B cell (primary cell): ENCODE data around the gene GOLGA1. TPM values are rescaled to one million over a fixed set of nuclear protein-coding genes. Genes with fewer than 3 reads are reported as not detected.

Experiments used
- ATAC-seq: fragments of 200-7000 bp; cut with Tn5 transposase; one replicate; pipeline ENCODE4 v1.10.0; 2021; ENCODE audit warnings: low read depth, mild to moderate bottlenecking, moderate number of reproducible peaks, moderate library complexity
- CTCF ChIA-PET: fragments of 350-600 bp; sonication (Branson Sonifier 250); formaldehyde crosslinking; loops from one replicate; lab custom pipeline; 2021; ENCODE audit warnings: antibody characterized with exemption, inconsistent platforms; lab: Charles Lee
- POLR2A ChIA-PET: fragments of 350-600 bp; sonication (Branson Sonifier 250); formaldehyde crosslinking; loops from one replicate; lab custom pipeline; 2021; ENCODE audit warnings: antibody characterized with exemption; lab: Charles Lee
- DNase-seq: peaks from one replicate; pipeline ENCODE4 v3.0.0; 2013
- H2AFZ ChIP-seq: 2 replicates; pipeline ENCODE4 v1.6.1; 2012; ENCODE audit warnings: mild to moderate bottlenecking, low read depth, low read length; ENCODE audit not compliant: insufficient read depth, poor library complexity, severe bottlenecking
- H3K27ac ChIP-seq, 2 donors: 1 replicate in 1 of 2; 2 replicates in 1 of 2; pipeline ENCODE4 v1.5.1; 2012 to 2013; ENCODE audit warnings: low read length in 2 of 2, mild to moderate bottlenecking in 2 of 2, moderate library complexity in 1 of 2
- H3K27me3 ChIP-seq, 4 experiments: fragments of 200-600 bp in 1 of 4; sonication (generic) in 1 of 4; replicated peaks in 1 of 4; 1 replicate in 2 of 4; 2 replicates in 2 of 4; pipeline versions ENCODE4 v1.6.1 to v1.7.0; 2013 to 2016; ENCODE audit warnings: low read length in 3 of 4, mild to moderate bottlenecking in 2 of 4, mixed read lengths in 1 of 4, moderate library complexity in 1 of 4; ENCODE audit not compliant: insufficient read depth in 4 of 4, control insufficient read depth in 3 of 4; ENCODE audit errors: control extremely low read depth in 1 of 4
- H3K36me3 ChIP-seq, 2 experiments: replicated peaks in 1 of 2; 1 replicate in 1 of 2; 2 replicates in 1 of 2; pipeline versions ENCODE4 v1.6.1 to v1.7.1; 2013; ENCODE audit warnings: low read length in 1 of 2; ENCODE audit not compliant: insufficient read depth in 2 of 2, control insufficient read depth in 1 of 2; ENCODE audit errors: control extremely low read depth in 1 of 2, extremely low read depth in 1 of 2
- H3K4me1 ChIP-seq, 2 donors: fragments of 200-600 bp in 1 of 2; sonication (generic) in 1 of 2; 1 replicate in 1 of 2; 2 replicates in 1 of 2; pipeline versions ENCODE4 v1.5.1 to v1.6.1; 2013 to 2017; ENCODE audit warnings: low read length in 2 of 2; ENCODE audit not compliant: control insufficient read depth in 2 of 2, insufficient read depth in 2 of 2
- H3K4me2 ChIP-seq: replicated peaks from 2 replicates; pipeline ENCODE3; 2012; ENCODE audit warnings: mild to moderate bottlenecking, low read depth, low read length; ENCODE audit not compliant: poor library complexity, severe bottlenecking
- H3K4me3 ChIP-seq, 5 experiments: fragments of 200-600 bp in 1 of 5; sonication (generic) in 1 of 5; 1 replicate in 3 of 5; 2 replicates in 2 of 5; pipeline versions ENCODE4 v1.5.1 to v1.7.0; 2011 to 2016; ENCODE audit warnings: low read length in 4 of 5, mild to moderate bottlenecking in 4 of 5, low read depth in 2 of 5, control low read depth in 1 of 5, moderate library complexity in 1 of 5; ENCODE audit not compliant: insufficient read depth in 1 of 5; ENCODE audit errors: control extremely low read depth in 1 of 5, extremely low read depth in 1 of 5
- H3K79me2 ChIP-seq: fragments of 200-600 bp; sonication (generic); one replicate; pipeline ENCODE4 v1.6.0; 2016; ENCODE audit warnings: low read length; ENCODE audit not compliant: control insufficient read depth, insufficient read depth
- H3K9ac ChIP-seq: fragments of 200-600 bp; sonication (generic); 2 replicates; pipeline ENCODE4 v1.6.1; 2017; ENCODE audit warnings: mild to moderate bottlenecking, low read length, moderate library complexity
- H3K9me3 ChIP-seq, 3 donors: one replicate each; pipeline versions ENCODE4 v1.6.1 to v1.7.1; 2013; ENCODE audit warnings: low read length in 2 of 3; ENCODE audit not compliant: control insufficient read depth in 2 of 3, insufficient read depth in 1 of 3; ENCODE audit errors: control extremely low read depth in 1 of 3
- H4K20me1 ChIP-seq: 2 replicates; pipeline ENCODE4 v1.6.0; 2012; ENCODE audit warnings: mild to moderate bottlenecking, low read length; ENCODE audit not compliant: insufficient read depth, control insufficient read depth, poor library complexity, severe bottlenecking
- H3K27ac Mint-ChIP-seq: one replicate; pipeline ENCODE4 v1.8.0; 2021; ENCODE audit warnings: mixed read lengths
- H3K27me3 Mint-ChIP-seq: one replicate; pipeline ENCODE4 v1.8.0; 2021; ENCODE audit warnings: mixed read lengths
- H3K4me1 Mint-ChIP-seq: one replicate; pipeline ENCODE4 v1.8.0; 2021; ENCODE audit warnings: mixed read lengths
- H3K4me3 Mint-ChIP-seq: one replicate; pipeline ENCODE4 v1.8.0; 2021; ENCODE audit warnings: mixed read lengths
- H3K9me3 Mint-ChIP-seq: one replicate; pipeline ENCODE4 v1.8.0; 2022; ENCODE audit warnings: mixed read lengths; ENCODE audit not compliant: insufficient read depth
- CTCF ChIP-seq: fragments of 200-600 bp; IDR thresholded peaks from one replicate; pipeline ENCODE4 v1.8.0; 2022; ENCODE audit warnings: antibody characterized with exemption, mild to moderate bottlenecking
- EZH2 ChIP-seq: IDR thresholded peaks from 2 replicates; pipeline ENCODE4 v1.6.1; 2012; ENCODE audit warnings: borderline replicate concordance, low read depth, mild to moderate bottlenecking, moderate library complexity, low read length; ENCODE audit not compliant: insufficient read depth, poor library complexity, severe bottlenecking
- WGBS: methylation state at CpG from one replicate; pipeline ENCODE4 v1.1.5; 2013; ENCODE audit warnings: missing lambda C conversion rate; ENCODE audit not compliant: insufficient coverage; 5-methylcytosine and 5-hydroxymethylcytosine counted together
- intact Hi-C: fragments of 100-400 bp; cut with micrococcal nuclease; formaldehyde crosslinking; loops from one replicate; pipeline ENCODE4 v1.10.0; 2022
- polyA plus RNA-seq: library from polyadenylated mRNA; depleted of rRNA; stranded (reverse); fragments of >200 nt; gene quantifications from 2 replicates; pipeline ENCODE4 v1.2.3, GENCODE V29; 2012
- total RNA-seq, 2 donors: library from RNA; stranded (reverse); fragments of 120-200 nt in 1 of 2; gene quantifications; 1 replicate in 1 of 2; 2 replicates in 1 of 2; pipeline versions ENCODE4 v1.2.3 to v1.2.4, GENCODE V29; 2013 to 2022

GOLGA1 gene
- total and polyA plus RNA-seq, 2 donors (not counting 1 experiment from before 2014, with no cell fraction given), result 13.4 to 26.2 TPM

DNA sequence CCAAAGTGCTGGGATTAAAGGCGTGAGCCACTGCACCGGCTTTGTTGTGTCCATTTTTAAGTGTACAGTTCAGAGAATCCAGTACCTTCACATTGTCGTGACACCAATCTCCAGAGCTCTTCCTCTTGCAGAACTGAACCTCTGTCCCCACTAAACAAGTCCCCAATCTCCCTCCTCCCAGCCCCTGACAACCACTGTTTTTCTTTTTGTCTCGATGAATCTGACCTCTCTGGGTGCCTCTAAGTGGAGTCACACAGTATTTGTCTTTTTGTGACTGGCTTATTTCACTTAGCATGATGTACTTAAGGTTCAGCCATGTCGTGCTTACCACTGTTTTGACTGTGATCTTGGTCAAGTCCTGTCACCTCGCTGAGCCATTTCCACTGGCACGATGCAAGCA is 86.1 kb downstream of the GOLGA1 start:
- Histone ChIP-seq H3K4me2 (no peak overlapping the region), H3K4me3 (no peak overlapping the region), H3K27me3 (no peaks in the 10 kb centered on the region), H3K9ac (no peak overlapping the region), H3K36me3 (peaks cover 0 to 31% of the 10 kb centered on the region in 2 experiments), H3K27ac (peak overlapping the region in 1 of 2 donors; percentile 48), H3K9me3 (no peaks in the 10 kb centered on the region), H2AFZ (no peak overlapping the region), H3K4me1 (peaks cover 7 to 9% of the 10 kb centered on the region in 2 donors), H4K20me1 (peaks cover 23% of the 10 kb centered on the region), H3K79me2 (no peaks in the 10 kb centered on the region)
- no peaks in the 10 kb centered on the region for H3K9me3 Mint-ChIP-seq
- H3K4me1 Mint-ChIP-seq, result peaks cover 10% of the 10 kb centered on the region
- DNase-seq (no peak), ATAC-seq (no peak)
- TF ChIP-seq CTCF (no peak), EZH2 (no peak)
- CTCF ChIA-PET, result interaction anchor here (1.5 to 9.8 kb wide), 4 partner anchors 9 to 81 kb away, joined by 4 to 345 read pairs (median 28); partner anchors contain the start of genes ARPC5L, NR6A1, OLFML2A and RPL35
- no peaks in the 10 kb centered on the region for H3K27me3 Mint-ChIP-seq
- POLR2A ChIA-PET, result interaction anchor here (1.6 to 1.9 kb wide), 2 partner anchors 15 to 83 kb away, joined by 3 to 5 read pairs; no protein-coding TSS in a partner anchor
- 77% methylated on average over 5 of the region's 7 CpGs for WGBS
- intact Hi-C loops, result loop anchor here (5.0 kb wide), 2 partner anchors 37 to 517 kb away; no protein-coding TSS in a partner anchor
- H3K27ac Mint-ChIP-seq, result peak overlapping the region; percentile 8
- peak overlapping the region; percentile 9 for H3K4me3 Mint-ChIP-seq

- POLR2A ChIA-PET, result interaction anchor here (1.3 to 1.9 kb wide), 4 partner anchors 7 to 82 kb away, joined by 3 to 5 read pairs (median 3); partner anchors contain the start of genes ARPC5L and RPL35
- H3K4me2 ChIP-seq, result no peak overlapping the region
- peak; percentile 26 for DNase-seq
- H4K20me1 ChIP-seq, result peaks cover 16% of the 10 kb centered on the region
- CTCF ChIA-PET, result interaction anchor here (1.0 to 9.8 kb wide), 11 partner anchors 9 to 111 kb away, joined by 4 to 345 read pairs (median 8); partner anchors contain the start of genes ARPC5L, NR6A1, OLFML2A and RPL35
- H3K4me1 ChIP-seq, result peaks cover 7 to 9% of the 10 kb centered on the region in 2 donors
- no peaks in the 10 kb centered on the region for H3K27me3 ChIP-seq
- Mint-ChIP-seq H3K27me3 (no peaks in the 10 kb centered on the region), H3K4me3 (peak overlapping the region; percentile 45), H3K9me3 (no peaks in the 10 kb centered on the region), H3K27ac (peak overlapping the region; percentile 53), H3K4me1 (peaks cover 8% of the 10 kb centered on the region)
- no peak overlapping the region for H3K9ac ChIP-seq
- no peak for TF ChIP-seq EZH2
- no peak for TF ChIP-seq CTCF
- no peak for ATAC-seq
- H3K4me3 ChIP-seq, result no peak overlapping the region
- H3K9me3 ChIP-seq, result no peaks in the 10 kb centered on the region
- H3K27ac ChIP-seq, result peak overlapping the region in 1 of 2 donors; percentile 74
- 93% methylated on average over 5 of the region's 8 CpGs for WGBS
- no peaks in the 10 kb centered on the region for H3K79me2 ChIP-seq
- H2AFZ ChIP-seq, result peak overlapping the region; percentile 78
- H3K36me3 ChIP-seq, result peaks cover 0 to 24% of the 10 kb centered on the region in 2 experiments
- intact Hi-C loops, result loop anchor here (5.0 kb wide), 2 partner anchors 38 to 518 kb away; no protein-coding TSS in a partner anchor
Measured at GRCh38 chr9:124854161-124854560, 86.7 kb downstream of the GOLGA1 start.
